ENCODE data around the gene NKX2-3.

Gene NKX2-3

GRCh38 chr10:99522470-99523250 is 10.1 kb upstream of the NKX2-3 start:
- TF ChIP-seq CTCF (IDR thresholded peaks at IDR 0.05; ENCODE audit: low read depth, low read length) = no peak
- no peak overlapping the region for H3K4me3 ChIP-seq (ENCODE audit: low read depth, low read length)

- TF ChIP-seq CTCF (IDR thresholded peaks at IDR 0.05; ENCODE audit: low read depth, low read length) = no peak
- H3K4me3 ChIP-seq (ENCODE audit: low read depth, low read length) = no peak overlapping the region
Observed at GRCh38 chr10:99523251-99523773, 9.4 kb upstream of the NKX2-3 start.

GRCh38 chr10:99524050-99524666 is 8.6 kb upstream of the NKX2-3 start:
- H3K4me3 ChIP-seq (ENCODE audit: low read depth, low read length) = no peak overlapping the region
- no peak for TF ChIP-seq CTCF (IDR thresholded peaks at IDR 0.05; ENCODE audit: low read depth, low read length)

GRCh38 chr10:99524736-99525380 is 7.9 kb upstream of the NKX2-3 start:
- no peak for TF ChIP-seq CTCF (IDR thresholded peaks at IDR 0.05; ENCODE audit: low read depth, low read length)
- no peak overlapping the region for H3K4me3 ChIP-seq (ENCODE audit: low read depth, low read length)

- no peak overlapping the region for H3K4me3 ChIP-seq (ENCODE audit: low read depth, low read length)
Observed at GRCh38 chr10:99525897-99526296, 6.8 kb upstream of the NKX2-3 start.

GRCh38 chr10:99526861-99527504 is 5.8 kb upstream of the NKX2-3 start:
- TF ChIP-seq CTCF (IDR thresholded peaks at IDR 0.05; ENCODE audit: low read depth, low read length) = no peak
- H3K4me3 ChIP-seq (ENCODE audit: low read depth, low read length) = no peak overlapping the region

More at GRCh38 chr10:99525897-99526296, 6.8 kb upstream of the NKX2-3 start:
- no peak for TF ChIP-seq CTCF (IDR thresholded peaks at IDR 0.05; ENCODE audit: low read depth, low read length)

Measured in WI38 (cell line).